Thyroid gland (tissue), 4 donors: ENCODE results near the gene RND2. TPM values are rescaled to one million over a fixed set of nuclear protein-coding genes. Genes with fewer than 3 reads are reported as not detected.
"Not testable (repeated sequence)": the region's sequence is repeated elsewhere in the genome, so short reads cannot be mapped to it uniquely, and the experiment has no call there.

Source experiments
- DNase-seq, 2 donors: peaks; one replicate each; pipeline ENCODE4 v3.0.0-alpha.2; 2019
- H3K27ac ChIP-seq, 3 donors: fragments of 200-600 bp; sonication (generic); 1 replicate in 2 of 3; 2 replicates in 1 of 3; pipeline ENCODE4 v1.5.1; 2016 to 2019; ENCODE audit warnings: mild to moderate bottlenecking in 1 of 3, moderate library complexity in 1 of 3
- H3K27me3 ChIP-seq: fragments of 200-600 bp; sonication (generic); one replicate; pipeline ENCODE4 v1.5.1; 2019
- H3K36me3 ChIP-seq, 2 donors: fragments of 200-600 bp; sonication (generic); one replicate each; pipeline ENCODE4 v1.5.1; 2016 to 2019
- H3K4me1 ChIP-seq, 2 donors: fragments of 200-600 bp; sonication (generic); one replicate each; pipeline ENCODE4 v1.5.1; 2017 to 2019
- H3K4me3 ChIP-seq, 3 donors: fragments of 200-600 bp; sonication (generic); replicated peaks in 1 of 3; 1 replicate in 2 of 3; 2 replicates in 1 of 3; pipeline ENCODE4 v1.5.1; 2016; ENCODE audit warnings: mild to moderate bottlenecking in 1 of 3
- H3K9me3 ChIP-seq: fragments of 200-600 bp; sonication (generic); one replicate; pipeline ENCODE4 v1.5.1; 2017
- POLR2A ChIP-seq, 2 donors: fragments of 450-650 bp; IDR thresholded peaks; one replicate each; pipeline ENCODE4 v1.6.1; 2017; ENCODE audit warnings: antibody characterized with exemption in 2 of 2, mild to moderate bottlenecking in 2 of 2, moderate library complexity in 1 of 2
- WGBS, 2 donors: methylation state at CpG; one replicate each; pipeline ENCODE4 v1.1.5; 2017; 5-methylcytosine and 5-hydroxymethylcytosine counted together
- intact Hi-C: fragments of 100-400 bp; cut with DNase I; formaldehyde crosslinking; loops from one replicate; pipeline ENCODE4 v1.15.1; 2023
- total RNA-seq, 4 donors: library from RNA; depleted of rRNA; stranded (reverse); fragments of >200 nt; gene quantifications; one replicate each; pipeline ENCODE4 v1.2.3, GENCODE V29; 2016
- TF ChIP-seq, protein P1 (sequence below), 6 experiments: fragments of 200-600 bp in 3 of 6; fragments of 450-650 bp in 3 of 6; sonication (generic) in 3 of 6; IDR thresholded peaks; one replicate each; pipeline ENCODE4 v1.5.1; 2016 to 2019; ENCODE audit warnings: antibody characterized with exemption in 6 of 6, mild to moderate bottlenecking in 2 of 6, inconsistent platforms in 1 of 6, moderate library complexity in 1 of 6

RND2 gene, protein sequence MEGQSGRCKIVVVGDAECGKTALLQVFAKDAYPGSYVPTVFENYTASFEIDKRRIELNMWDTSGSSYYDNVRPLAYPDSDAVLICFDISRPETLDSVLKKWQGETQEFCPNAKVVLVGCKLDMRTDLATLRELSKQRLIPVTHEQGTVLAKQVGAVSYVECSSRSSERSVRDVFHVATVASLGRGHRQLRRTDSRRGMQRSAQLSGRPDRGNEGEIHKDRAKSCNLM
- total RNA-seq, result 10 to 100 TPM in 2 of 4 donors, 1 to 10 TPM in 2; 5.2 to 14.8 (median 10.3) TPM

DNA sequence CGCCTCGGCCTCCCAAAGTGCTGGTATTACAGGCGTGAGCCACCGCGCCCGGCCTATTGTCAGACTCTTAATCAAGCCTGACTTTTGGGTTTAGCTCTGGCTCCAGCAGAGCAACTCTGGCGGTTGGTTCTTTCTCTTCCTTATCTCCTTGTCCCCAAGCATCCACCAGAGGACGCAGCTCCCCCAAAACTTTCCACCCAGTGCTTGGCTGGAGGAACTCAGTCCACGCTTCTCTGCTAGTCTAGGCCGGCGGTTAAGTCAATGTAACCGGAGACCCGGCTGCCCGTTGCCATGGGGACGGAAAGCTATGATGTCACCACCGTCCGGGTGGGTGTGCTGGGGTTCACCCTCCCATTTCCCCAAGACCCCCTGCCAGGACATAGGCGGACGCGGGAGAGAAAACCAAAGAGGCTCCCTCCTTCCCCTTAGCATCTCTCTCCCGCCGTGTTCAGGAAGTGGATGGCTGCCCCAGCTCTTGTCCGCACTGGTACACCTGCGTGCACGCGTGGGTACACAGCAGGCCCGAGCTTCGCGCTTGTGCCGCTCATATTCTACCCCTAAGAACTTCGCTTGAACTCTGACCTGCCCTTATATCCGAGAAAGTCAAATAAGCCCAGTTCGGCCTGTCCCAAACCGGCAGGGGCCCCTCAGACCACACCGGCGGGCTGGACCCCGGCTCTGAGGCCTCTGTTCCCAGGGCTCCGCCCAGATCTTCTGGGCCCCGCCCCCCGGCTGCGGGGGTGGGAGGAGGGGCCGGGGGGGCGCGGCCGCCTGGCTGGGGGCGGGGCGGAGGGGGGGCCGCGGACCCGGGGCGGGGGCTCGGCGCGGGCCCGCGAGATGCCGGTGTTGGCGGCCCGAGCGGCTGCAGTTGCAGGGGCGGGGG is at the start of gene RND2:
RND2 (plus strand) TSS at position 825 of the 883 bp plus-strand sequence. CDS start 117 bp downstream, outside the sequence.
- peak; percentile 92 to 95 for DNase-seq
- 0% methylated on average over 26 to 32 of the region's 61 CpGs for WGBS, 2 donors
- intact Hi-C loops, result loop anchor here (2.0 to 5.0 kb wide), 2 partner anchors 102 to 143 kb away; no protein-coding TSS in a partner anchor
- Histone ChIP-seq H3K27ac (peak within 1 kb of the TSS; percentile 52 to 80 (median 76)), H3K4me3 (peak within 1 kb of the TSS; percentile 8 to 42 (median 30)), H3K9me3 (no peaks in the 10 kb centered on the region), H3K4me1 (peaks cover 8 to 34% of the 10 kb centered on the region in 2 donors), H3K27me3 (no peaks in the 10 kb centered on the region), H3K36me3 (no peaks in the 10 kb centered on the region)
- peak in 1 of 2 donors; percentile 67 for TF ChIP-seq POLR2A (IDR thresholded peaks at IDR 0.05)
- TF ChIP-seq, protein P1, sequence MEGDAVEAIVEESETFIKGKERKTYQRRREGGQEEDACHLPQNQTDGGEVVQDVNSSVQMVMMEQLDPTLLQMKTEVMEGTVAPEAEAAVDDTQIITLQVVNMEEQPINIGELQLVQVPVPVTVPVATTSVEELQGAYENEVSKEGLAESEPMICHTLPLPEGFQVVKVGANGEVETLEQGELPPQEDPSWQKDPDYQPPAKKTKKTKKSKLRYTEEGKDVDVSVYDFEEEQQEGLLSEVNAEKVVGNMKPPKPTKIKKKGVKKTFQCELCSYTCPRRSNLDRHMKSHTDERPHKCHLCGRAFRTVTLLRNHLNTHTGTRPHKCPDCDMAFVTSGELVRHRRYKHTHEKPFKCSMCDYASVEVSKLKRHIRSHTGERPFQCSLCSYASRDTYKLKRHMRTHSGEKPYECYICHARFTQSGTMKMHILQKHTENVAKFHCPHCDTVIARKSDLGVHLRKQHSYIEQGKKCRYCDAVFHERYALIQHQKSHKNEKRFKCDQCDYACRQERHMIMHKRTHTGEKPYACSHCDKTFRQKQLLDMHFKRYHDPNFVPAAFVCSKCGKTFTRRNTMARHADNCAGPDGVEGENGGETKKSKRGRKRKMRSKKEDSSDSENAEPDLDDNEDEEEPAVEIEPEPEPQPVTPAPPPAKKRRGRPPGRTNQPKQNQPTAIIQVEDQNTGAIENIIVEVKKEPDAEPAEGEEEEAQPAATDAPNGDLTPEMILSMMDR (IDR thresholded peaks at IDR 0.05), result peak; percentile 54 to 97 (median 86)

DNA sequence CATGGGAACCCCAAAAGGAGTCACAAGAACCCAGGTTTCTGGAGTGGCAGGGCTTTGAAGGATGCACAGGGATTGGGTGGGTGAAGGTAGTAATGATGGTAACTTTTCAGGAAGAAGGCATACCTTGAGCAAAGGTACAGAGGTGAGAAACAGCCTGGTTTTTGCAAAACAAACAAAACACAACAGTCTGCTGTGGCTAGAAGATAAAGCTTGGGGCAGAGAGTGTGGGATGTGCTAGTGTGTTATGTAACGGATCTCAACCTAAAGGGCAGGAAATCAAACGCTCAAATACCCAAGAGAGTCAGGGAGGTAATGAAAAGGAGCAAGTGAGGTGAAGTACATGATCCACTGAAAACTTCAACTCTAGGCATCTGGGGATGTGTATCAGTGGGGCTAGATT is 49.8 kb upstream of the RND2 start:
- WGBS, 2 donors, result 20 to 36% methylated on average over 2 of the region's 2 CpGs
- no peak for TF ChIP-seq POLR2A (IDR thresholded peaks at IDR 0.05)
- TF ChIP-seq, protein P1 (IDR thresholded peaks at IDR 0.05), result no peak
- intact Hi-C loops, result no loop called here
- Histone ChIP-seq H3K4me3 (no peak overlapping the region), H3K27me3 (no peaks in the 10 kb centered on the region), H3K9me3 (no peaks in the 10 kb centered on the region), H3K27ac (no peak overlapping the region), H3K36me3 (no peaks in the 10 kb centered on the region), H3K4me1 (peaks cover 4 to 8% of the 10 kb centered on the region in 2 donors)
- DNase-seq, result no peak

DNA sequence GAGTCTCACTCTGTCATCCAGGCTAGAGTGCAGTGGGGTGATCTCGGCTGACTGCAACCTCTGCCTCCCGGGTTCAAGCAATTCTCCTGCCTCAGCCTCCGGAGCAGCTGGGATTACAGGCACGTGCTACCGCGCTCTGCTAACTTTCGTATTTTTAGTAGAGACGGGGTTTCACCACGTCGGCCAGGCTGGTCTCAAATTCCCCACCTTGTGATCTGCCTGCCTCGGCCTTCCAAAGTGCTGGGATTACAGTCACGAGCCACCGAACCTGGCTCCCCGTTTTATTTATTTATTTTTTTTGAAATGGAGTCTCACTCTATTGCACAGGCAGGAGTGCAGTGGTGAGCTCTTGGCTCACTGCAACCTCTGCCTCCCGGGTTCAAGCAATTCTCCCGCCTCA is 49.3 kb upstream of the RND2 start:
- H3K27ac ChIP-seq, H3K4me3 ChIP-seq, H3K9me3 ChIP-seq, intact Hi-C loops, H3K4me1 ChIP-seq, H3K27me3 ChIP-seq, H3K36me3 ChIP-seq: not testable (repeated sequence)
- peak in 1 of 2 donors; percentile 41 for DNase-seq
- 55 to 64% methylated on average over 16 of the region's 16 CpGs for WGBS, 2 donors

DNA sequence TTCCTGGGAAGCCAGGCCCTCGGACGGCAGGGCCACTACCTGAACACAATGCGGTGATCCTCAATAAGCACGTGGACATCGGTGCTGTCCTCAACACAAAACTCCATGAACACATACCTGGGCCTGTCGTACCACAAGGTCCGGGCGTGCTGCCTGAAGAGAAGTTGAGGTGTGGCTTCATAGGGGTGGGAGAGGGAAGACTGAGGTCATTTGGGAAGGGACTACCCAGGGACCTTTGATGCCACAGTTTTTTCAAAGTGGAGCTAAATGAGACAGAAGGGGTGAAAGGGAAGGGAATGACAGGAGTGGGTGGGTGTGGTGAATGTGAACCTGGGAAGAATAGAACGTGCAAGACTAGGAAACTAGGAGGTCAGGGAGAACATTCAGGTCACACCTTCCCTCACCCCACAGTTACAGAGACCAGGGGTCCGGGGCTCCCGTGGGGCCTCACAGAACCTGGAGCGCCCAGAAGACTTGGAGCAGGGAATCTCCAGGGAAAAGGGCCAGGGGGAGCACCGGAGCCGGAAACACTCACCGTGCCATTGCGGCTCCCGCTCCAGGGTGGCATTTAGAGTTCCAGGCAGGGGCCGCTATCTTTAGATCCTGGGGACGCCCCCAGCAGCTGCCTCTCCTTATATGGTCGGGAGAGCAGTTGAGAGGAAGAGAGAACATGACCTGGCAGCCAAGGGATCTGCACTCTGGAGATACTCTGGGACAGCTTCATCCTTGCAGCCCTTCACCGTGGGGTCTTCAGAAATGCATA is 45.3 kb upstream of the RND2 start, which contains the start of gene PTGES3L:
PTGES3L (minus strand) TSS at position 570 of the 763 bp plus-strand sequence; CDS start at position 543, 27 bp downstream.
- peak within 1 kb of the TSS; percentile 45 to 83 (median 56) for H3K27ac ChIP-seq
- no peak for TF ChIP-seq POLR2A (IDR thresholded peaks at IDR 0.05)
- TF ChIP-seq, protein P1 (IDR thresholded peaks at IDR 0.05), result no peak
- H3K4me3 ChIP-seq, result peak within 1 kb of the TSS; percentile 50 to 93 (median 84)
- peak; percentile 30 to 47 for DNase-seq
- WGBS, 2 donors, result 40 to 43% methylated on average over 18 to 21 of the region's 21 CpGs
- no peaks in the 10 kb centered on the region for H3K27me3 ChIP-seq
- no peaks in the 10 kb centered on the region for H3K9me3 ChIP-seq
- intact Hi-C loops, result no loop called here
- H3K4me1 ChIP-seq, result peaks cover 15 to 17% of the 10 kb centered on the region in 2 donors
- peaks cover 0 to 2% of the 10 kb centered on the region in 2 donors for H3K36me3 ChIP-seq

DNA sequence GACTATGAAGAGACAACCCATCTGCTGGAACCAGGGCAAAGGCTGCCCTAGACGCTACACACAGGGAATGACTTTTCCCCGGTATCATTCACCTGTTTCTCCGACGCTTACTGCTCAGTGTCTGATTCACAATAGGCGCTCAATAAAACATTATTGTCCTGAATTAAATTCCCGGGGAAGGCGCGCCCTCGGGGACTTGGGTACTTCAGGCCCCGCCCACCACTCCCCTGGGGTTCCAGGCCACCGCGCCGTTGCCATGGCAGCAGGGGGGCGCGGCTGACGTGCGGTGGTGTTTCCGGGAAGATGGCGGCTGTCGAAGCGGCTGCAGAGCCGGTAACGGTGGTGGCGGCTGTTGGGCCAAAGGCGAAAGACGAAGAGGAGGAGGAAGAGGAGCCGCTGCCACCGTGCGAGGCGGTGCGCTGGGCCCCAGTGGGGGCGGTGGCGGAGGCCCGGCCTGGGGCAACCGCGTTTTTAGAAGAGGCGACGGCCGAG is 44.7 kb upstream of the RND2 start, which contains the start of gene RUNDC1:
RUNDC1 (plus strand) TSS at position 292 of the 492 bp plus-strand sequence; CDS start at position 304, 12 bp downstream.
- TF ChIP-seq POLR2A (IDR thresholded peaks at IDR 0.05), result peak in 1 of 2 donors; percentile 85
- TF ChIP-seq, protein P1 (IDR thresholded peaks at IDR 0.05), result no peak
- peaks cover 15 to 17% of the 10 kb centered on the region in 2 donors for H3K4me1 ChIP-seq
- H3K27ac ChIP-seq, result peak within 1 kb of the TSS; percentile 45 to 83 (median 56)
- peak within 1 kb of the TSS; percentile 50 to 93 (median 84) for H3K4me3 ChIP-seq
- intact Hi-C loops, result no loop called here
- H3K9me3 ChIP-seq, result no peaks in the 10 kb centered on the region
- no peaks in the 10 kb centered on the region for H3K27me3 ChIP-seq
- DNase-seq, result peak; percentile 98
- 0 to 1% methylated on average over 29 to 30 of the region's 39 CpGs for WGBS, 2 donors
- H3K36me3 ChIP-seq, result peaks cover under 1 to 2% of the 10 kb centered on the region in 2 donors
